ENCODE results near the gene SP1.

Gene SP1

DNA sequence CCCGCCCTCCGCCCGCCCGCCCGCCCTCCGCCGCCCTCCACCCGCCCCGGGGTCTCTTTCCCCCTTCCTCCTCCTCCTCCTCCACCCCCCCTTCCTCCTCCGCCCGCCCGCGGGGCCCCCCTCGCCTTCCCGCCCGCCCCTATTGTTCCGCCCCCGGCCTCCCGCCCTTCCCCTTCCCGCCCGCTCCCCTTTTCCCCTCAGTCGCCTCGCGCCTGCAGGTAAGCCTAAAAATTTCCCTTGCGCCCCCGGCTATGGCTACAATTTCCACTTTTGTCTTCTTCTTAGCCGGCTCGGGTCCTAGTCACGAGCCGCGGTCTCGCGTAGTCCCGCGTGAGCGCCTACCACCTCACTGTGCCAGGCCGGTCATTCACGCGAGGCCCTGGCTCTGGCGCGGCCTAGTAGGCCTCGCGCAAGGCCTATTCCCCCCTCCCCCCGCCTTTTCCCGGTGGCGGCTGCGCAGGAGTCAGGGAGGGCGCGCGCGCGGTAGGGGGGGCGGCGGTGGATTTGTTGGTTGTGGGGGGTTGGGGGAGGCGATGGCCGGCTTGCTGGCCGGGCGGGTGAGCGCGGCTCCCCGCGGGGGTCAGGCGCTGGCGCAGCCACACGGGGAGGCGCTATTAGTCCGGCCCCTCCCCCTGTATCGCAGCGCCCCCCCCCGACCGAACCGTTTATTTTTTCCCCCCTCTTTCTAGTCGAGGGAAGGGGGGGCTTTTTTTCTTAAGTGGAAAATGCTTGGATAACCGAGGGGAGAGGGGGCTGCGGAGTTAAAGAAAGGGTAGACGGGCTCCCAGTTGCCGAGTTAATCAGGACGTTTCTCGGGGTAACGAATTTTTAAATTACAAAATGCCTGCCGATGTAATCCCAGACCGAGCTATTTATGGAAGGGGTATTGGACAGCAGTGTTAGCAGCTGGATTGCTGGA lies 72.4 kb downstream of the SP1 start:
- peak; percentile 87 for DNase-seq

DNA sequence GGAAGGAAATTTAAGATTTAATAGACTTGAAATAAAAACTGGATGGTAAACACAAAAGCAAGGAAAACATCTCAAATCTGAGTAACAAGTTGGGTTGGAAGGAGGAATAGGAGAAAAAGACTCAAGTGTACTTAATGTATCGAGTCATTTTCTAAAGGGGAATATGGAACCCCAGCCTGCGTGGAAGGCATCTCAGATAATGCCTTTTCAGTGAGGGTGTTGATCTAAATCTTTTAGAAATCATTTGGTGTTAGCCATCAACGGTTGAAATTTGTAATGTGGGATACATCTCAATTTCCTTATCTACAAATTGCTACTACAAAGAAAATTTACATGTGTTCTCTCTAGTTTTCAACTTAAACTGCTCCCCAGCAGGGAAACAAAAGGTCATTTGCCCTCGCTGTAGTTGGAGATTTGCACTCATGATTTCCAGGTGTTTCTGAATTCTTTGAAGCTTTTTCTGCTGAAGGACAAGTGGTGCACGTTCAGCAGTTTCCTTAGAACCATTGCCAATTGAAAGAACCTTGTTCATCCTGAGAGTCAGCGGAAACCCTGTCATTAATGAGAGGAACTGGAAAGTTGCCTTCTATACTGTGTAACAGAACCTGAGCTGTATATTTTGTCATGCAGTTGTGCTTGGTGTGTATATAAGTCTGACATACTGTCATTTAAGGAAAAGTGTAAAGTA lies 74.1 kb downstream of the SP1 start:
- DNase-seq = no peak

DNA sequence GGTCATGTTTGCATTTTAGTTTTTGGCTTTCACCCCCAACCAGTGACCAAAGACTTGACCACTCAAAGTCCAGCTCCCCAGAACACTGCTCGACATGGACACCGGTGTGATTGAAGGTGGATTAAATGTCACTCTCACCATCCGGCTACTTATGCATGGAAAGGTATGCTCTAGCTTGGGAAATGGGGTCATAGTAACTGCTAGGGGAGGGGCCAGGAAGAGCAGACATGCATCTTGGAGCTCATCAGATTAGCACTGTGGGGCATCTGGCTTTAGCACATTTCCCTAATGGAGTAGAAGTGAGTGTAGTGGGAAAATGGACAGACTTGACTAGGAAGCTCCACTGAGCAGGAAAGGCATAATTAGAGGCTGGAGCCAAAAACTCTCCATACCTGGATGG lies 74.7 kb downstream of the SP1 start:
- no peak for DNase-seq

DNA sequence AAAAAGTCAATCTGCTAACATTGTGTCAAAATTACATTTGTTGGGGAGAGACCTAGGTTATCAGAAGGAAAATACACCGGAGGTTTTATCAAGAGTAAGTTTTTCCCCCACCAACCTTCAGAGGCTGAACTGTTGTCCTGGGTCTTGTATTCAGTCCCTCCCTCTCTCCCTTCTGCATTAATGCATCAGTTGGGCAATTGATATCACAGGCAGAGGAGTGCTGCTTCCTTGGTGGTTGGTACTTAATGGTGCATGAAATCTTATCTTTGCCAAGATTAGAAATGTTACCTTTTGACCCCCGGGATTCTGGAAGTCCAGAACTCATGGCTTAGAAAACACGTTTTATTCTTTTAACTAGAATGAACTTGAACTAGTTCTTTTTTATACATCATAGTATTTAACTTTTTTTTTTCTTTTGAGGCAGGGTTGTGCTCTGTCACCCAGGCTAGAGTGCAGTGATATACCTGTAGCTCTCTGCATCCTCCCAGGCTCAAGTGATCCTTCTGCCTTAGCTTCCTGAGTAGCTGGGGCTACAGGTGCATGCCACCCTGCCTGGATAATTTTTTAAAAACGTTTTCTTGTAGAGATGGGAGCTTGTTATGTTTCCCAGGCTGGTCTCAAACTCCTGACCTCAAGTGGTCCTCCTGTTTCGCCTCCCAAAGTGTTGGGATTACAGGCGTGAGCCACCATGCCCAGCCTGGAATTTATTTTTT lies 76.8 kb downstream of the SP1 start:
- DNase-seq = no peak

DNA sequence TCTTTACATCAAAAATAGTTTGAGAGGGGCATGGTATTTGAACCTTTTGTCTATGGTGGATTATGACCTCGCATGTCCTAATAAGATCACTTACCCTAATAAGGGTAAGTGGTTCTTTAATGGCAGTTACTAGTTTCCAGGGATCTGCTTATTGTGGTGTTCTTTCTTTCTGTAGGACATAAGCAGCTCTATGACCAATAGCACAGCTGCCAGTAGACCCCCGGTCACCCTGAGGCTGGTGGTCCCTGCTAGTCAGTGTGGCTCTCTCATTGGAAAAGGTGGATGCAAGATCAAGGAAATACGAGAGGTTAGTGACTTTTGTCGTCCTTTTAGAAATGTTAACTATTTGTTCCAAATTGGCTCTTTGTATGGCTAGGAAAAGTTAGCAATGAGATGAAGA lies 79.1 kb downstream of the SP1 start:
- DNase-seq = no peak

DNA sequence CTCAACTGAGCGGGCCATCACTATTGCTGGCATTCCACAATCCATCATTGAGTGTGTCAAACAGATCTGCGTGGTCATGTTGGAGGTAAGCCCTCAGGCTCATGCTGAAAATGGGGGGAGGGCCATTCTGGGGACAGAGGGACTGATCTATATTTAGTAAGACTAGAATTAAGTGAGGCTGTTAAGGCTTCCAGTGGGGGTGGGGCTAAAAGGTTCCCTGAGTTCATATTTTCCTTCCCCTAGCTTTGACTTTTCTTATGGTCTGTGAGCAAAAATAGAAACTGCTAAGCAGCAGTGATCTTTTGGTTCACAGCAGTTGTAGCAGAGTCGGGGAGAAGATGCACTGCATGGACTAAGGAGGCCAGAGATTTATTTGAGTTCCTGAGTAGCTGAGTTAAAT lies 81.1 kb downstream of the SP1 start:
- DNase-seq = no peak

DNA sequence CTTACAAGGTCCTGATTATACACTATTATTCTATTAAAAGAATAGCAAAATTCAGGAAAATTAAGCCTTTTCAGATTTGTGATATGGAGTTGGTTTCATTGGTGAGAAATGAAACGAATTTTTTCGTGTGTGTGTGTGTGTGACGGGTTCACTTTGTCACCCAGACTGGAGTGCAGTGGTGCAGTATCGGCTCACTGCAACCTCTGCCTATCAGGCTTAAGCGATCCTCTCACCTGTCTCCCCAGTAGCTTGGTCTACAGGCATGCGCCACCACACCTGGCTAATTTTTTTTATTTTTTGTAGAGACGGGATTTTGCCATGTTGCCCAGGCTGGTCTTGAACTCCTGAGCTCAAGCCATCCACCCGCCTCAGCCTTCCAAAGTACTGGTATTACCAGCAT lies 81.6 kb downstream of the SP1 start:
- DNase-seq = no peak

DNA sequence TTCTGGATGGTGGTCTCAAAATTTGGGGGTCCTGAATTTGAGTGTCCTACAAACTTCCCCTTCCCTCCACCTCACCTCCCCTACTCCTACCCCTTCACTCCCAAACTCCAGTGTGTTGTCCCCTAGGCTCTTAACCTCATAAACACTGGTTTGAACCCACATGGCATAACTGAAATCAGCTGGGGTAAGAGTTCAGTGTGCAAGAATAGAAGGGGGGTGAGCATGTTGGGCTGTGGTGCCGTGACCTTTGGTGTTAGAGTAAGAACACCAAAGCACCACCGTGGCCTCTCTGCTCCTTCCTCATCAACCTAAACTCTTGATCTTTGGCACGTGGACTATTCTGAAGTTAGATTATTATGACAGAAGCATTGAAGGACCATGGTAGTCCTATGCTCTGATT lies 83.0 kb downstream of the SP1 start:
- no peak for DNase-seq

DNA sequence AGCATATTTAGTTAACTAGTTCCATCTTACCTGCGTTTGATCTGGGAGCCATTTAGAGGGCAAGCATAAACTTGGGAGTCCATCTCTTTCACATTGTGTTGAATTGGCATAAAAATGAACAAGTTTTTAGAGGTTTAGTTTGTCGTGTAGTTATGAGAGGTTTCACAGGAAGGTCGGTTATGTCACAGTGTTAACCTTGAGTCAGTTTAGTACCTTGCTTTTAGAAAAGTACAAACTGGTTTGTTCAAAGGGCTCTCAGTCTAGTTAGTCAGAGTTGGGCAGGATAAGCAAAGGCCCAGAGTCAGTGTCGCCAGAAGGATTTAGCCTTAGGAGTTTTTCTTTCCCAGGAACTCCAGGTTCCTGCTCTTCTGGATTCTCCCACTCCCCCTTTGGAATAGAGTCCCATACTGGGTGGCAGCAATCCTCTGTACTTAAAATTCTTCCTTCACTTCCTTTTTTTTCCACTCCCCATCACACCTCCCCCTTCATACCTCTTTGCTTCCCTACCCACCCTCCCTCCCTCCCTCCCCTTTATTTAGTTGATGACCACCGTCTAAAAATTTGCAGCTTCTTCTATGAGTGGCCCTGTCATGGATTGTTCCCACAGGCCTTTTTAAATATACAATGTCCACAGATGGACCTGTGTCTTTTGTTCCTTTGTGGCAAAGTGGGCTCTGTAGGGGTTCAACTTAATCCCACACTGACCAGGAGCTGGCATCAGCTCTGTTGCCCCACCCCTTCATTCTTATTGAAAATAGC lies 84.0 kb downstream of the SP1 start:
- no peak for DNase-seq

DNA sequence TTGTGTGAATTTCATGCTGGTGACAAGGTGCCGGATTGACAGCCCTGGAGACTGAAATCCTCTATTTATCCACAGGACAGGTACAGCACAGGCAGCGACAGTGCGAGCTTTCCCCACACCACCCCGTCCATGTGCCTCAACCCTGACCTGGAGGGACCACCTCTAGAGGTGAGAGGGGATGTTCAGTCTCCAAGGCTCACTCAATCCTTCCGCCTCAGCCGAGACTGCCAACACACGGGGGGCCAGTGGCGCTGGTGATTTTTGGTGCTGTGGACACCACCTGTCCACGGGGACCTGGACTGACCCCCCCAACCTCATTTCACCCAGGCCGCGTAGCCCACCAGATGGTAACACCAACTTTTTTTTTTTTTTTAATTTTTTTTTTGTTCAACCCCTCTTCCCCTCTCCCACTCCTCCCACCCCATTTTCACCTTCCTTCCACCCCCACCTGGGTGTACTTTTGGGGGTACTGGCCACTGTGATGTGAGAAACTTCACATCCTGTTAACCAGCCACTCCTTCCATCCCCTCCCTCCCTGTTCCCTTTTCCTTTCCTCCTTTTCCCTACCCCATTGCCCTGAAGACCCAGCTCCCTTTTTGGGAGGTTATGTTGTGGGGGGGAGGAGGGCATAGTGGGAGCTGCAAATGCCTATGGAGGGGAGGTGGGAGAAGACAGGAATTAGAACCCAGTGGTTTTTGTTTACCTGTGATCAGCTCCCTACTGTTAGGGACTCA lies 84.9 kb downstream of the SP1 start:
- no peak for DNase-seq

DNA sequence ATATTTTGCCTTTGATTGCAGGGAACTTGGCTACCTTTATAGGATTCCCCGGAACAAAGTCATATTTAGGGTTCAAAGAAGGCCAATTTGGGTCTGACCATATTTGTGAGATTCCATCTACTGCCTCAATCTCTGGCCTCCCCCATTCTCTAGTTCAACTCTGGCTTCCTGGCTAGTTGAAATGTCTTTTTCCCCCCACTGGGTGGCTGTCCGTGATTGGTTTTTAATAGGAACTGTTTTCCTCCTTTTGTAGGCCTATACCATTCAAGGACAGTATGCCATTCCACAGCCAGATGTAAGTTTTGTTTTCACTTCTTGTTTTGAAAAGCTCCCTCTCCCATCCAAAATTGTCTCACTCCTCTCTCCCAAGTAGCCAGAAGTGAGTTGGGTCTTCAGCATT lies 85.7 kb downstream of the SP1 start:
- no peak for DNase-seq

Measured in fibroblast of skin of abdomen (primary cell).